Suprapubic skin (tissue), 4 donors: Measurements from ENCODE around the gene COL4A1. TPM values are rescaled to one million over a fixed set of nuclear protein-coding genes. Genes with fewer than 3 reads are reported as not detected.

ENCODE experiments used
- DNase-seq, 2 donors: peaks; one replicate each; pipeline ENCODE4 v3.0.0-alpha.2; 2019; ENCODE audit warnings: low spot score in 2 of 2
- H3K27ac ChIP-seq: fragments of 200-600 bp; sonication (generic); one replicate; pipeline ENCODE4 v1.5.1; 2019
- H3K27me3 ChIP-seq: fragments of 200-600 bp; sonication (generic); one replicate; pipeline ENCODE4 v1.5.1; 2019
- H3K36me3 ChIP-seq: fragments of 200-600 bp; sonication (generic); one replicate; pipeline ENCODE4 v1.5.1; 2019
- H3K4me1 ChIP-seq: fragments of 200-600 bp; sonication (generic); one replicate; pipeline ENCODE4 v1.5.1; 2019
- H3K4me3 ChIP-seq: fragments of 200-600 bp; sonication (generic); one replicate; pipeline ENCODE4 v1.5.1; 2019; ENCODE audit warnings: mild to moderate bottlenecking
- H3K9me3 ChIP-seq: fragments of 200-600 bp; sonication (generic); one replicate; pipeline ENCODE4 v1.5.1; 2019
- EP300 ChIP-seq: sonication (generic); formaldehyde crosslinking; IDR thresholded peaks from one replicate; pipeline ENCODE4 v1.6.1; 2017; ENCODE audit warnings: antibody characterized with exemption
- POLR2A ChIP-seq, 2 donors: fragments of 450-650 bp; IDR thresholded peaks; one replicate each; pipeline ENCODE4 v1.6.1; 2017; ENCODE audit warnings: antibody characterized with exemption in 2 of 2, mild to moderate bottlenecking in 2 of 2, moderate library complexity in 2 of 2
- POLR2AphosphoS5 ChIP-seq, 3 donors: sonication (generic); formaldehyde crosslinking; IDR thresholded peaks; one replicate each; pipeline ENCODE4 v1.6.1; 2017; ENCODE audit warnings: antibody characterized with exemption in 3 of 3
- WGBS: methylation state at CpG from one replicate; pipeline ENCODE4 v1.1.5; 2018; 5-methylcytosine and 5-hydroxymethylcytosine counted together
- total RNA-seq, 4 donors: library from RNA; depleted of rRNA; stranded (reverse); fragments of >200 nt; gene quantifications; one replicate each; pipeline ENCODE4 v1.1.0, GENCODE V29; 2016
- TF ChIP-seq, protein P1 (sequence below), 2 donors: fragments of 200-600 bp in 1 of 2; fragments of 450-650 bp in 1 of 2; sonication (generic) in 1 of 2; IDR thresholded peaks; one replicate each; pipeline ENCODE4 v1.5.1; 2016 to 2019; ENCODE audit warnings: antibody characterized with exemption in 2 of 2, mild to moderate bottlenecking in 1 of 2, moderate library complexity in 1 of 2

COL4A1 gene
- total RNA-seq, 4 donors from 2014 or later = 36.7 to 60.8 (median 43.6) TPM

DNA sequence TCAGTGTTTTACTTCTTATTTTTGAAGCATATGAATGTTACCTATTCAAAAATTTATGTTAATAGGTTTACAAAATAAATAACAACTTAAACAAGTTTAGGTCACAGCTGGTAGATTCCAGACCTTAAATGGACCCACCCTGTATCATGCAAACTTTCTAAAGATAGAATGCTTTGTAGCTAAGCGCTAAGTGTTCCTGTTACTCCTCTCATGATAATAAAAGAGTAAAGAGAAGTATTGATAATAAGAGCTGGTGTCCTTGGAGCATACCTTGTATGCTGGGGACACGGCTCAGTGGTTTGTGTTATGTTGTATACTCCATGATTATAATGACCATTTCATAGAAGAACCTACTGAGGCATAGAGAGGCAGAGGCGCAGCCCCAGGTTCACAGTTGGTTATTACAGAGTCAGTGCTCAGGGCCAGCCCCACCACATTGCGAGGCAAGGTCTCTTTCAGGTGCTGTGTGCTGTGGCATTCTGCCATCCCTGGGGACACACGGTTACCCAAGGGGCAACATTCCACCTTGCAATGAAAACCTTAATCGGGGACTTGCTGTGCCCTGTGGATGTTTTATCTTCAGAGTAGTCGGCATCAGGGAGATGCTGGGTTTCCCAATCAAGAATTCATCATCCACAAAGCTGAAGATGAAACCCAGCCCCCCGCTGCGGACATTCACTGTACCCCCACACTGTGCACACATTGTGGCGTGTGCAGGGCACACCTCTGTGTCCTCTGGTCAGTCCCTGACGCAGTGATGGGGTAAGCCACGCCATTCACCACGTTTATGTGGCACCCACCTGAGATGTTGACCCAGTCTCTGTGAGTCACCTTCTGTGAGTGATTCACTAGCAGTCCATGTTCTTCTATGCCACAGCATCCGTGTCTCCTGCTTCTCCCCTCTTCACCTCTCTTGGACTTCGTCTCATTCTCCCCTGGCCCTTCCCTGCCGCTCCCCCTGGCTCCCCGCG is 186.7 kb downstream of the COL4A1 start:
- Histone ChIP-seq H3K9me3 (no peaks in the 10 kb centered on the region), H3K36me3 (no peaks in the 10 kb centered on the region), H3K4me3 (no peak overlapping the region), H3K4me1 (no peaks in the 10 kb centered on the region), H3K27ac (no peak overlapping the region), H3K27me3 (peaks cover 44% of the 10 kb centered on the region)
- WGBS = 89% methylated on average over 18 of the region's 18 CpGs
- DNase-seq = no peak
- TF ChIP-seq POLR2A (IDR thresholded peaks at IDR 0.05) (no peak), POLR2AphosphoS5 (IDR thresholded peaks at IDR 0.05) (no peak), EP300 (no peak)
- TF ChIP-seq, protein P1, sequence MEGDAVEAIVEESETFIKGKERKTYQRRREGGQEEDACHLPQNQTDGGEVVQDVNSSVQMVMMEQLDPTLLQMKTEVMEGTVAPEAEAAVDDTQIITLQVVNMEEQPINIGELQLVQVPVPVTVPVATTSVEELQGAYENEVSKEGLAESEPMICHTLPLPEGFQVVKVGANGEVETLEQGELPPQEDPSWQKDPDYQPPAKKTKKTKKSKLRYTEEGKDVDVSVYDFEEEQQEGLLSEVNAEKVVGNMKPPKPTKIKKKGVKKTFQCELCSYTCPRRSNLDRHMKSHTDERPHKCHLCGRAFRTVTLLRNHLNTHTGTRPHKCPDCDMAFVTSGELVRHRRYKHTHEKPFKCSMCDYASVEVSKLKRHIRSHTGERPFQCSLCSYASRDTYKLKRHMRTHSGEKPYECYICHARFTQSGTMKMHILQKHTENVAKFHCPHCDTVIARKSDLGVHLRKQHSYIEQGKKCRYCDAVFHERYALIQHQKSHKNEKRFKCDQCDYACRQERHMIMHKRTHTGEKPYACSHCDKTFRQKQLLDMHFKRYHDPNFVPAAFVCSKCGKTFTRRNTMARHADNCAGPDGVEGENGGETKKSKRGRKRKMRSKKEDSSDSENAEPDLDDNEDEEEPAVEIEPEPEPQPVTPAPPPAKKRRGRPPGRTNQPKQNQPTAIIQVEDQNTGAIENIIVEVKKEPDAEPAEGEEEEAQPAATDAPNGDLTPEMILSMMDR (IDR thresholded peaks at IDR 0.05) = no peak

DNA sequence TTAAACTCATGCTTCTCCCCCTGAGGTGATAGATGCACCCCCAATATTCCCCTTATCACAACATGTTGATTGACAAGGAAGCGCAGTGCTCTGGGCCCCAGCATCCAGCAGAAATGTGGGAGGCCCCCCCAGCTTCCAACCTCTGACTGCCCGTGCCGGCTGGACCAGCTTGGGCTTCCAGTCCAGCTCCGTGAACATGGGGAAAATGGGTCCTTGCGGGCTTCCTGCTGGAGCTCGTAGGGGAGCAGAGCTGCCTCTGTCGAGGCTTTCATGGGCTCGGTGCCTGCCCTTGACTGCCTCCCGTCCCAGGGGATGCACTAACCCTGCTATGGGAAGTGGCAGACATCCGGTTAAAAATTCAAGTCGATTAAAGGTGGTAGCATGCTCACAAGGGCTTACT is 188.9 kb downstream of the COL4A1 start:
- Histone ChIP-seq H3K9me3 (no peaks in the 10 kb centered on the region), H3K36me3 (no peaks in the 10 kb centered on the region), H3K4me3 (no peak overlapping the region), H3K27ac (no peak overlapping the region), H3K27me3 (peaks cover 43% of the 10 kb centered on the region), H3K4me1 (no peaks in the 10 kb centered on the region)
- WGBS = 73% methylated on average over 11 of the region's 11 CpGs
- TF ChIP-seq EP300 (no peak), POLR2AphosphoS5 (IDR thresholded peaks at IDR 0.05) (no peak), POLR2A (IDR thresholded peaks at IDR 0.05) (no peak)
- TF ChIP-seq, protein P1 (IDR thresholded peaks at IDR 0.05) = no peak
- DNase-seq = no peak

- DNase-seq = no peak
- no peak overlapping the region for H3K27ac ChIP-seq
- TF ChIP-seq EP300 = no peak
- TF ChIP-seq POLR2AphosphoS5 (IDR thresholded peaks at IDR 0.05) = no peak
- TF ChIP-seq, protein P1 (IDR thresholded peaks at IDR 0.05) = peak; percentile 49 to 79
- H3K36me3 ChIP-seq = no peaks in the 10 kb centered on the region
- H3K27me3 ChIP-seq = peaks cover 33% of the 10 kb centered on the region
- H3K4me3 ChIP-seq = no peak overlapping the region
- no peaks in the 10 kb centered on the region for H3K9me3 ChIP-seq
- H3K4me1 ChIP-seq = no peaks in the 10 kb centered on the region
- WGBS = 21% methylated on average over 23 of the region's 23 CpGs
Measured at GRCh38 chr13:110116072-110116487, 190.9 kb downstream of the COL4A1 start.

DNA sequence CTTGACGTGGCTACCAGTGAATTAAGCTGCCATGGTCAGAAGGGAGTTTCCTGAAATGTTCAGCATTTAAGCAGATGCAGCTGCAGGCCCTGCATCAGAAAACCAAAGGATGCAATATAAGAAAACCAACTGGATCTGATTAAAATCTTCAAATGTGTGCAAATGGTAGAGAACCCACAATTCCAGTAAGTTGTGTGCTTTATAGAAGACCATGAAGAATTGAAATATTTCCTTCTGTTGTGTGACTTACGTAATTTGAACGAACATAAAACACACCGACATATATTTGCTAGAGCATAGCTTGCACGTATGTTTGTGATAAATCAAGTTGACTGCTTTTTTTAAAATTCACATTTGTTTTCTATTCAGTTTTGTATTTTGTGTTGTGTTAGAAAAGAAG is 191.4 kb downstream of the COL4A1 start:
- DNase-seq = no peak
- Histone ChIP-seq H3K27ac (no peak overlapping the region), H3K9me3 (no peaks in the 10 kb centered on the region), H3K27me3 (peaks cover 29% of the 10 kb centered on the region), H3K4me1 (no peaks in the 10 kb centered on the region), H3K4me3 (no peak overlapping the region), H3K36me3 (no peaks in the 10 kb centered on the region)
- TF ChIP-seq, protein P1 (IDR thresholded peaks at IDR 0.05) = no peak
- no peak for TF ChIP-seq POLR2AphosphoS5 (IDR thresholded peaks at IDR 0.05)
- no peak for TF ChIP-seq EP300
- TF ChIP-seq POLR2A (IDR thresholded peaks at IDR 0.05) = no peak
- 69% methylated on average over 5 of the region's 5 CpGs for WGBS

DNA sequence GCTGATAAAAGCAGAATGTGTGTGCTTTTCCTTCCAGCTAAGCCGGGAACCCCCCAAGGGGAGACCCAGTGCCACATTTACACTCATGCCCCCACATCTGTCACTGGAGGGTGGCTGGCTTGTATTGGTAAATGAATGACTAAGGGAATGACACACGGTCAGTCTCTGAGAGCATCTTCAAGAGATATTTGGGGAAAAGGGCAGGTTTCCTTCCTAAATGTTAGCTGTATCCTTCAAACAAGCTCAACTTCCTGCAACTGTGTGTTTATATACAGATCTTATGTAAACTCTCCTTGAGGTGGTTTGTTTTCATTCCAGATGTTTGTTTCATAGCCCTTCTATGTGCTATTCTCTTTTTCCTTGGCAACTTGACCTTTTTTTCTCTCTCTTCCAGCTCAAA is 192.6 kb downstream of the COL4A1 start:
- Histone ChIP-seq H3K4me3 (no peak overlapping the region), H3K9me3 (no peaks in the 10 kb centered on the region), H3K27ac (no peak overlapping the region), H3K4me1 (peaks cover 4% of the 10 kb centered on the region), H3K27me3 (peaks cover 19% of the 10 kb centered on the region), H3K36me3 (no peaks in the 10 kb centered on the region)
- peak in 1 of 2 donors; percentile 13 for DNase-seq
- 78% methylated on average over 2 of the region's 2 CpGs for WGBS
- no peak for TF ChIP-seq POLR2AphosphoS5 (IDR thresholded peaks at IDR 0.05)
- TF ChIP-seq, protein P1 (IDR thresholded peaks at IDR 0.05) = no peak
- TF ChIP-seq POLR2A (IDR thresholded peaks at IDR 0.05) = no peak
- TF ChIP-seq EP300 = no peak
